Esophagus muscularis mucosa (tissue), 3 donors: ENCODE results near the gene KIF12.

ENCODE experiments used
- POLR2A ChIP-seq: fragments of 450-650 bp; IDR thresholded peaks from one replicate; pipeline ENCODE4 v1.6.1; 2017; ENCODE audit warnings: antibody characterized with exemption, moderate library complexity, mild to moderate bottlenecking, low read depth
- TF ChIP-seq, protein P1 (sequence below), 3 experiments: fragments of 200-600 bp in 2 of 3; fragments of 450-650 bp in 1 of 3; sonication (generic) in 2 of 3; IDR thresholded peaks; one replicate each; pipeline ENCODE4 v1.5.1; 2017 to 2019; ENCODE audit warnings: antibody characterized with exemption in 3 of 3, mild to moderate bottlenecking in 2 of 3, moderate library complexity in 1 of 3

DNA sequence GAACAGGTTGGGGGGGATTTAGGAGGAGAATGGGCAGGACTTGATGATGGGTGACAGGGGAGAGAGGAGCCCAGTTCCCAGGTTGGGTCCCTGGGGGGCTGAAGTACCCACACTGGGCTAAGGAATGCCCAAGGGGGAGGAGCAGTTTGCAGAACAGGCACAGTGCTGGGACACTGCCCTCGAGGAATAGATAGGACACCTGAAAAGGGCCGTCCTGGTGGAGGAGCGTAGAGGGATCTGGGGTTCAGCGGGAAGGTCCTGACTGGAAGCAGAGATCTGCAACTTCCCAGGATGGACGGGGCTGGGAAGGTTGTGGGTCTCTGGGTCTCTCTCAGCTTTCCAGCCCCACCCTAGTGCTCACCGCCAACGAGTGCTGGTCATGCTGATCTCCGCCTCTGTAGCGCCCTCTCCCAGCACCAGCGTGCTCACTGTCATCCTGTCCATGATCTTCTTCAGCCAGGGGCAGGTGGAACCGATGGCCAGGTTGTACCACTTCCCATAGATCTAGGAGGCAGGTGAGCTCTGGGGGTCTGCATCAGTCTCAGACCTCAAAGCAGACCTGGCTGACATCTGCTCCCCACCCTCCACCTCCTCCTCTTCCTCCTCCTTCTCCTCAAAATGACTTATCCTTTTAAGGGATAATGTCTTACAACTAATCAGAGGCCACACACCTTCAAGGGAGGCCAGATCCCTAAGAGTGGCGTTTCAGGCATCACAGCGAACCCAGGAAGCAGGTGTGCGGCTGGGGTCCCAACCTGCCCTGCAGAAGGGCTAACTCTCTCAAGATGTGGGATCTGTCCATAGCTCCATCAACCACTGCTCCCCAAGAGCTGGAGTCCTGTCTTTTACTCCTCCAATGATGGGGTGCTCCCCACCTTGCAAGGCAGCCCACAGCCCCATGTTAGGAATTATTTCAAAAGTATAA is 22.6 kb downstream of the KIF12 start:
- TF ChIP-seq, protein P1, sequence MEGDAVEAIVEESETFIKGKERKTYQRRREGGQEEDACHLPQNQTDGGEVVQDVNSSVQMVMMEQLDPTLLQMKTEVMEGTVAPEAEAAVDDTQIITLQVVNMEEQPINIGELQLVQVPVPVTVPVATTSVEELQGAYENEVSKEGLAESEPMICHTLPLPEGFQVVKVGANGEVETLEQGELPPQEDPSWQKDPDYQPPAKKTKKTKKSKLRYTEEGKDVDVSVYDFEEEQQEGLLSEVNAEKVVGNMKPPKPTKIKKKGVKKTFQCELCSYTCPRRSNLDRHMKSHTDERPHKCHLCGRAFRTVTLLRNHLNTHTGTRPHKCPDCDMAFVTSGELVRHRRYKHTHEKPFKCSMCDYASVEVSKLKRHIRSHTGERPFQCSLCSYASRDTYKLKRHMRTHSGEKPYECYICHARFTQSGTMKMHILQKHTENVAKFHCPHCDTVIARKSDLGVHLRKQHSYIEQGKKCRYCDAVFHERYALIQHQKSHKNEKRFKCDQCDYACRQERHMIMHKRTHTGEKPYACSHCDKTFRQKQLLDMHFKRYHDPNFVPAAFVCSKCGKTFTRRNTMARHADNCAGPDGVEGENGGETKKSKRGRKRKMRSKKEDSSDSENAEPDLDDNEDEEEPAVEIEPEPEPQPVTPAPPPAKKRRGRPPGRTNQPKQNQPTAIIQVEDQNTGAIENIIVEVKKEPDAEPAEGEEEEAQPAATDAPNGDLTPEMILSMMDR (IDR thresholded peaks at IDR 0.05) = no peak
- TF ChIP-seq POLR2A = no peak
